ENCODE results near the gene PDE6D.

PDE6D gene

GRCh38 chr2:231714639-231715498 lies 66.2 kb downstream of the PDE6D start (continued):
- no peak for TF ChIP-seq ZNF398 (tag by site-specific recombination; IDR thresholded peaks at IDR 0.05)
- TF ChIP-seq TRIM28 (IDR thresholded peaks at IDR 0.05; ENCODE audit: borderline replicate concordance, low read length) = peak; percentile 18; the same call in 1 of the 2 replicates
- TF ChIP-seq ZSCAN23 (tag by site-specific recombination; IDR thresholded peaks at IDR 0.05) = no peak
- TF ChIP-seq ZBTB44 (tag by site-specific recombination; IDR thresholded peaks at IDR 0.05) = no peak
- TF ChIP-seq ZNF660 (tag by site-specific recombination; IDR thresholded peaks at IDR 0.05) = 0 out of 2 replicates have a peak, but pooled peaks have one; percentile 46
- TF ChIP-seq ZSCAN5A (tag by site-specific recombination; IDR thresholded peaks at IDR 0.05) = no peak
- TF ChIP-seq ZNF530 (tag by site-specific recombination; IDR thresholded peaks at IDR 0.05; ENCODE audit: low read depth) = no peak
- 0 out of 2 replicates have a peak, but pooled peaks have one; percentile 28 for TF ChIP-seq ZBTB20 (tag by site-specific recombination; IDR thresholded peaks at IDR 0.05)
- no peak for TF ChIP-seq ZNF175 (tag by site-specific recombination; IDR thresholded peaks at IDR 0.05)
- TF ChIP-seq ZNF138 (tag by site-specific recombination; IDR thresholded peaks at IDR 0.05; ENCODE audit: borderline replicate concordance) = no peak
- no peak for TF ChIP-seq ZNF169 (tag by site-specific recombination; IDR thresholded peaks at IDR 0.05)
- TF ChIP-seq ZNF548 (tag by site-specific recombination; IDR thresholded peaks at IDR 0.05) = no peak
- no peak; the same call in 1 of the 2 replicates for TF ChIP-seq BCL11A (tag by site-specific recombination; IDR thresholded peaks at IDR 0.05; ENCODE audit: low read depth)
- TF ChIP-seq HOXD13 (CRISPR knock-in tag; IDR thresholded peaks at IDR 0.05; ENCODE audit: borderline replicate concordance) = no peak
- peak; percentile 16; the same call in 1 of the 2 replicates for TF ChIP-seq MZF1 (tag by site-specific recombination; IDR thresholded peaks at IDR 0.05; ENCODE audit: borderline replicate concordance)
- TF ChIP-seq SP2 (tag by site-specific recombination; IDR thresholded peaks at IDR 0.05) = no peak
- no peak for TF ChIP-seq ZNF24 (tag by site-specific recombination; IDR thresholded peaks at IDR 0.05)
- TF ChIP-seq ZNF16 (tag by site-specific recombination; IDR thresholded peaks at IDR 0.05; ENCODE audit: low read depth) = no peak
- TF ChIP-seq ZNF366 (tag by site-specific recombination; conservative IDR thresholded peaks at IDR 0.05) = no peak; the same call in 1 of the 2 replicates
- TF ChIP-seq ZNF132 (tag by site-specific recombination; IDR thresholded peaks at IDR 0.05; ENCODE audit: borderline replicate concordance) = no peak
- no peak; the same call in 1 of the 2 replicates for TF ChIP-seq ZNF501 (tag by site-specific recombination; IDR thresholded peaks at IDR 0.05)
- 0 out of 2 replicates have a peak, but pooled peaks have one; percentile 22 for TF ChIP-seq ZNF391 (tag by site-specific recombination; IDR thresholded peaks at IDR 0.05; ENCODE audit: borderline replicate concordance, low read depth)
- no peak for TF ChIP-seq ZBTB1 (tag by site-specific recombination; IDR thresholded peaks at IDR 0.05)
- TF ChIP-seq ZNF133 (tag by site-specific recombination; IDR thresholded peaks at IDR 0.05) = no peak

All from HEK293 (cell line).